Gastrocnemius medialis (tissue), 4 donors: ENCODE results near the gene ZFAND6. TPM values are rescaled to one million over a fixed set of nuclear protein-coding genes. Genes with fewer than 3 reads are reported as not detected.
"Not testable (repeated sequence)": the region's sequence is repeated elsewhere in the genome, so short reads cannot be mapped to it uniquely, and the experiment has no call there.

Experiments
- ATAC-seq, 2 donors: fragments of 150-250 bp; one replicate each; pipeline ENCODE4 v1.9.1; 2016
- DNase-seq, 2 donors: peaks; one replicate each; pipeline ENCODE4 v3.0.0-alpha.2; 2019
- H3K27ac ChIP-seq, 4 donors: fragments of 200-600 bp; sonication (generic); 1 replicate in 1 of 4; 2 replicates in 3 of 4; pipeline ENCODE4 v1.5.1; 2016 to 2018; ENCODE audit warnings: mild to moderate bottlenecking in 2 of 4, moderate library complexity in 1 of 4
- H3K27me3 ChIP-seq, 3 donors: fragments of 200-600 bp; sonication (generic) in 2 of 3; 1 replicate in 1 of 3; 2 replicates in 2 of 3; pipeline versions ENCODE4 v1.5.1 to v1.6.0; 2016 to 2019; ENCODE audit warnings: mild to moderate bottlenecking in 1 of 3, moderate library complexity in 1 of 3
- H3K36me3 ChIP-seq, 2 donors: fragments of 200-600 bp; sonication (generic) in 1 of 2; one replicate each; pipeline ENCODE4 v1.5.1; 2017 to 2018
- H3K4me1 ChIP-seq, 2 donors: fragments of 200-600 bp; sonication (generic) in 1 of 2; one replicate each; pipeline ENCODE4 v1.5.1; 2016 to 2017; ENCODE audit warnings: mild to moderate bottlenecking in 2 of 2
- H3K4me3 ChIP-seq, 4 donors: fragments of 200-600 bp; sonication (generic) in 3 of 4; 1 replicate in 1 of 4; 2 replicates in 3 of 4; pipeline ENCODE4 v1.5.1; 2016 to 2019; ENCODE audit warnings: mild to moderate bottlenecking in 2 of 4
- H3K9me3 ChIP-seq, 3 donors: fragments of 200-600 bp; sonication (generic) in 2 of 3; 1 replicate in 1 of 3; 2 replicates in 2 of 3; pipeline ENCODE4 v1.5.1; 2016 to 2019
- CTCF ChIP-seq, 5 experiments: fragments of 450-650 bp in 3 of 5; fragments of 200-600 bp in 2 of 5; sonication (generic) in 2 of 5; IDR thresholded peaks in 4 of 5; conservative IDR thresholded peaks in 1 of 5; 1 replicate in 4 of 5; 2 replicates in 1 of 5; pipeline ENCODE4 v1.5.1; 2016 to 2019; ENCODE audit warnings: antibody characterized with exemption in 5 of 5, mild to moderate bottlenecking in 3 of 5, moderate library complexity in 3 of 5
- POLR2A ChIP-seq, 2 donors: fragments of 450-650 bp; IDR thresholded peaks; one replicate each; pipeline ENCODE4 v1.6.1; 2017; ENCODE audit warnings: antibody characterized with exemption in 2 of 2, mild to moderate bottlenecking in 2 of 2, moderate library complexity in 2 of 2
- in situ Hi-C, 4 donors: fragments of 200-750 bp; cut with MboI; loops; one replicate each; pipeline versions ENCODE4 v1.15.0 to v1.8.0; 2017; ENCODE audit warnings: low sequenced_read_pairs in 4 of 4
- intact Hi-C: fragments of 100-400 bp; cut with DNase I; formaldehyde crosslinking; loops from one replicate; pipeline ENCODE4 v1.15.1; 2023; ENCODE audit warnings: low total_unique reads
- total RNA-seq, 4 donors: library from RNA; depleted of rRNA; stranded (reverse); fragments of >200 nt; gene quantifications; one replicate each; pipeline versions ENCODE4 v1.1.0 to v1.2.3, GENCODE V29; 2016

Gene ZFAND6
- total RNA-seq, 4 donors from 2014 or later, result 95.4 to 196 (median 146) TPM

GRCh38 chr15:80120636-80121035 is 61.2 kb downstream of the ZFAND6 start:
- in situ Hi-C loops (no loop called here), intact Hi-C loops (no loop called here)
- Histone ChIP-seq H3K4me3 (no peak overlapping the region), H3K27ac (no peak overlapping the region), H3K27me3 (no peaks in the 10 kb centered on the region), H3K9me3 (no peaks in the 10 kb centered on the region), H3K4me1 (peaks cover 4 to 5% of the 10 kb centered on the region in 2 donors), H3K36me3 (peaks cover 0 to 38% of the 10 kb centered on the region in 2 donors)
- ATAC-seq (no peak), DNase-seq (no peak)
- TF ChIP-seq POLR2A (IDR thresholded peaks at IDR 0.05), result no peak
- TF ChIP-seq CTCF (IDR thresholded peaks at IDR 0.05 in 4 of 5, conservative IDR thresholded peaks at IDR 0.05 in 1 of 5), result no peak

GRCh38 chr15:80121546-80121945 is 62.1 kb downstream of the ZFAND6 start:
- intact Hi-C loops, result no loop called here
- no peak overlapping the region for H3K27ac ChIP-seq
- DNase-seq, result no peak
- no peak for ATAC-seq
- H3K9me3 ChIP-seq, result no peaks in the 10 kb centered on the region
- no peaks in the 10 kb centered on the region for H3K27me3 ChIP-seq
- no peaks in the 10 kb centered on the region for H3K4me1 ChIP-seq
- TF ChIP-seq CTCF (IDR thresholded peaks at IDR 0.05 in 4 of 5, conservative IDR thresholded peaks at IDR 0.05 in 1 of 5), result no peak
- in situ Hi-C loops, result no loop called here
- H3K4me3 ChIP-seq, result no peak overlapping the region
- H3K36me3 ChIP-seq, result peaks cover 0 to 41% of the 10 kb centered on the region in 2 donors

GRCh38 chr15:80123034-80123433 is 63.6 kb downstream of the ZFAND6 start:
- no peak for TF ChIP-seq CTCF (IDR thresholded peaks at IDR 0.05 in 4 of 5, conservative IDR thresholded peaks at IDR 0.05 in 1 of 5)
- no peak for TF ChIP-seq POLR2A (IDR thresholded peaks at IDR 0.05)
- Histone ChIP-seq H3K27ac (no peak overlapping the region), H3K36me3 (peaks cover 0 to 41% of the 10 kb centered on the region in 2 donors), H3K9me3 (no peaks in the 10 kb centered on the region), H3K27me3 (no peaks in the 10 kb centered on the region), H3K4me3 (no peak overlapping the region), H3K4me1 (no peaks in the 10 kb centered on the region)
- no peak for DNase-seq
- no peak for ATAC-seq
- intact Hi-C loops (no loop called here), in situ Hi-C loops (no loop called here)

GRCh38 chr15:80127253-80127652 is 67.8 kb downstream of the ZFAND6 start:
- peaks cover 0 to 48% of the 10 kb centered on the region in 2 donors for H3K36me3 ChIP-seq
- H3K4me1 ChIP-seq, H3K27me3 ChIP-seq, DNase-seq, H3K9me3 ChIP-seq, intact Hi-C loops, H3K27ac ChIP-seq, H3K4me3 ChIP-seq, in situ Hi-C loops: not testable (repeated sequence)
- peak in 1 of 2 donors; percentile 63 for ATAC-seq

GRCh38 chr15:80127911-80128310 is 68.4 kb downstream of the ZFAND6 start:
- no peak overlapping the region for H3K4me3 ChIP-seq
- no peak overlapping the region for H3K27ac ChIP-seq
- TF ChIP-seq CTCF (IDR thresholded peaks at IDR 0.05 in 4 of 5, conservative IDR thresholded peaks at IDR 0.05 in 1 of 5) (no peak), POLR2A (IDR thresholded peaks at IDR 0.05) (no peak)
- H3K27me3 ChIP-seq, result no peaks in the 10 kb centered on the region
- ATAC-seq (no peak), DNase-seq (no peak)
- H3K9me3 ChIP-seq, result no peaks in the 10 kb centered on the region
- no peaks in the 10 kb centered on the region for H3K4me1 ChIP-seq
- in situ Hi-C loops, result no loop called here
- peaks cover 0 to 49% of the 10 kb centered on the region in 2 donors for H3K36me3 ChIP-seq
- intact Hi-C loops, result no loop called here
